GOT3 (cell line): Measurements from ENCODE around the gene CRACDL.

Source experiments
- DNase-seq: peaks from one replicate; lab custom pipeline; 2025; ENCODE audit warnings: mixed read lengths; lab: John Stamatoyannopoulos, UW

Gene CRACDL

GRCh38 chr2:98750593-98751282 is 185.3 kb downstream of the CRACDL start:
- no peak for DNase-seq

GRCh38 chr2:98749066-98749450 is 187.0 kb downstream of the CRACDL start:
- DNase-seq = no peak

- DNase-seq = no peak
Measured at GRCh38 chr2:98748292-98749065, 187.5 kb downstream of the CRACDL start.

GRCh38 chr2:98747888-98748287 is 188.1 kb downstream of the CRACDL start:
- DNase-seq = no peak

- DNase-seq = no peak
Measured at GRCh38 chr2:98746426-98746825, 189.6 kb downstream of the CRACDL start.

- no peak for DNase-seq
Measured at GRCh38 chr2:98744595-98744994, 191.4 kb downstream of the CRACDL start.
